Hematopoietic multipotent progenitor cell (in vitro differentiated cells): ENCODE measurements around the gene PLIN1. TPM values are rescaled to one million over a fixed set of nuclear protein-coding genes. Genes with fewer than 3 reads are reported as not detected.
"Not testable (repeated sequence)": the region's sequence is repeated elsewhere in the genome, so short reads cannot be mapped to it uniquely, and the experiment has no call there.

Source experiments
- DNase-seq, 3 donors: peaks; one replicate each; pipeline ENCODE4 v3.0.0-alpha.2; 2011 to 2015; ENCODE audit warnings: low read depth in 2 of 3, low spot score in 2 of 3
- total RNA-seq: library from RNA; depleted of rRNA; stranded (reverse); fragments of >200 nt; gene quantifications from one replicate; pipeline ENCODE4 v1.2.3, GENCODE V29; 2012

PLIN1 gene, protein sequence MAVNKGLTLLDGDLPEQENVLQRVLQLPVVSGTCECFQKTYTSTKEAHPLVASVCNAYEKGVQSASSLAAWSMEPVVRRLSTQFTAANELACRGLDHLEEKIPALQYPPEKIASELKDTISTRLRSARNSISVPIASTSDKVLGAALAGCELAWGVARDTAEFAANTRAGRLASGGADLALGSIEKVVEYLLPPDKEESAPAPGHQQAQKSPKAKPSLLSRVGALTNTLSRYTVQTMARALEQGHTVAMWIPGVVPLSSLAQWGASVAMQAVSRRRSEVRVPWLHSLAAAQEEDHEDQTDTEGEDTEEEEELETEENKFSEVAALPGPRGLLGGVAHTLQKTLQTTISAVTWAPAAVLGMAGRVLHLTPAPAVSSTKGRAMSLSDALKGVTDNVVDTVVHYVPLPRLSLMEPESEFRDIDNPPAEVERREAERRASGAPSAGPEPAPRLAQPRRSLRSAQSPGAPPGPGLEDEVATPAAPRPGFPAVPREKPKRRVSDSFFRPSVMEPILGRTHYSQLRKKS
- total RNA-seq: under 0.01 TPM

DNA sequence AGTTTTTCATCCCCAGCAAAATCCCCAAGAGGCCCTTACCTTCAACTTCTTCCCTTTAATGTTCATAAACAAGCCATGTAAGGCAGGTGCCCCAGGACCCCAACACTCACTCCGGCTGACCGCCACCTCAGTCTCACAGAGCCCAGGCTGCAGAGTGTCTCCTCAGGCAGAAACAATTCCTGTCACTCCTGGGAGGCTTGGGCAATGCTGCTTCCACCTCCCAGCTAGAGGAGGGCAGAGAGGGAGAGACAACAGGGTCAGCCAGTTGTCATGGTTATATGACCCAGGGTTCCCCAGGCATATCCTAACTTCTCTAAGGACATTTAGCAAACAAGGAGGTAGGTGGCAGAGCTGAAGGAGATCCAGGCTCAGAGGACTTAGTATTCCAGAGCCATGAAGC is at the start of gene PLIN1:
Gene PLIN1 (minus strand): TSS at position 156 of the 400 bp plus-strand sequence. CDS start 1,878 bp downstream, outside the sequence.
- DNase-seq: no peak

- no peak for DNase-seq
These were observed 49.1 kb upstream of the PLIN1 start for GRCh38 chr15:89728254-89728653.

DNA sequence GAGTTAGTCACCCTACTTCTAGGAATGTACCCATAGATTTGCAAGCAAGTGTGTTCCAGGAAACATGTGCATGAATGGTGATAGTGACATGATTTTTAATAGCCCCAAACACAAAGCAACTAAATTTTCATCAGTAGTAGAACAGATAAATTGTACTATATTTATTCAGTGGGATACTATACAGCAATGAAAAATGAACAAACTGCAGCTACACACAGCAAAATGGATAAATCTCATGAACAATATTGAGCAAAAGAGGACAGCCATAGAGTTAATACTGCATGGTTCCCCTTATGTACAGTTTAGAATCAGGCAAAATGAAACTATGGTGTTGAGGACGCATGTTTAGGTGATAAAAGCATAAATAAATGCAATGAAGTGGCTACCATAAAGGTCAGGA is 45.9 kb upstream of the PLIN1 start:
- DNase-seq: no peak

DNA sequence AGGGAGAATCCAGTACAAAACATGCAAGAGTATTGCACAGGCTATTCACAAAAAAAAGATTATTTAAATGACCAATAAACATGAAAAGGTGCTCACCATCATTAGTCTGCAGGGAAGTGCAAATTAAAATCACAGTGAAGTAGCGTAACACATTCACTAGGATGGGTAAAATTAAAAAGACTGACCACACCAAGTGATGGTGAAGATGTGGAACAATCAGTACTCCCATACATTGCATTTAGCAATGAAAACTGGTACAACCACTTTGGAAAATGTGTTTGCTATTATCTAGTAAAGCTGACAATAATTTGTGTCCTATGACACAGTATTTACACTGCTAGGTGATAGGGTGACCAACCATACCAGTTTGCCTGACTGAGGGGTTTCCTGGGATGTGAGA is 45.5 kb upstream of the PLIN1 start:
- DNase-seq: no peak

DNA sequence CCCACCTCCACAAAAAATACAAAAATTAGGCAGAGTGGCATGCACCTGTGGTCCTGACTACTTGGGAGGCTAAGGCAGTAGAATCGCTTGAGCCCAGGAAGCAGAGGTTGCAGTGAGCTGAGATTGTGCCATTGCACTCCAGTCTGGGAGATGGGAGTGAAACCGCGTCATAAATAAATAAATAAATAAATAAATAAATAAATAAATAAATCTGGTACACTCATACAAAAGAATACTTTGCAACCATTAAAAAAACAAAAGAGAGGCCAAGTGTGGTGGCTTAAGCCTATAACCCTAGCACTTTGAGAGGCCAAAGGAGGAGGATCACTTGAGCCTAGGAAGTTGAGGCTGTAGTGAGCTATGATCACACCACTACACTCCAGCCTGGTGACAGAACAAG is 43.9 kb upstream of the PLIN1 start:
- DNase-seq: no peak

- no peak for DNase-seq
These were observed 35.6 kb upstream of the PLIN1 start for GRCh38 chr15:89714775-89715174.

DNA sequence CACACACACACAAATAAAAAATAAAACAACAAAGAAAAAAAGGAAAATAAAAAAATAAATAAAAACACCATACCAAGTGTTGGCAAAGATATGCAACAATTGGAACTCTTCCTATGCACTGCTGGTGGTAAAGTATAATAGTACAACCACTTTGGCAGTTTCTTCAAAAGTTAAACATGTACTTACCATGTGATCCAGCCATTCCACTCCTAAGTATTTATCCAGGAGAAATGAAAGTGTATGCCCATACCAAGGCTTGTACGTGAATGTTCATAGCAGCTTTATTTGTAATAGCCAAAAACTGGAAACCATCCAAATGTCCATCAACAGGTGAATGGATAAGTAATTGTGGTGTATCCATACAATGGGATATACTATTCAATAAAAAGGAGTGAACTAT is 28.4 kb upstream of the PLIN1 start:
- no peak for DNase-seq

GRCh38 chr15:89704411-89704810 is 25.2 kb upstream of the PLIN1 start:
- no peak for DNase-seq

- no peak for DNase-seq
These were observed 16.0 kb upstream of the PLIN1 start for GRCh38 chr15:89695198-89695597.

DNA sequence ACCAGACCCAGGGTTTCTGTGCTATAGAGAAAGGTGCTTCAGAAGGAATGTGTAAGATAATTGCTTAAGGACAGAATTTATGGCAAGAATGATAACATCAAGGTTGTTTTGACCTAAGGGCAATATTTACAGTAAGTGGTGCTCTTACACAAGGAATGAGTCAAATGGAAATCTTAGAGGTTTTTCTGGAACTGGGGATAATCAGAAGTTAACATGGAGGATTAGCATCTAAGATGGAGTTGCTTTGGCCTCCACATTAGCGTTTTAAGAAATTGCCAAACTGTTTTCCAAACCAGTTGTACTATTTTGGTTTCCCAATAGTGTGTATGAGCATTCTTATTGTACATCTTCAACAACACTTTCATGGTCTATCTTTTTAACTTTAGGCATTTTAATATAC is 14.5 kb upstream of the PLIN1 start:
- DNase-seq: no peak

DNA sequence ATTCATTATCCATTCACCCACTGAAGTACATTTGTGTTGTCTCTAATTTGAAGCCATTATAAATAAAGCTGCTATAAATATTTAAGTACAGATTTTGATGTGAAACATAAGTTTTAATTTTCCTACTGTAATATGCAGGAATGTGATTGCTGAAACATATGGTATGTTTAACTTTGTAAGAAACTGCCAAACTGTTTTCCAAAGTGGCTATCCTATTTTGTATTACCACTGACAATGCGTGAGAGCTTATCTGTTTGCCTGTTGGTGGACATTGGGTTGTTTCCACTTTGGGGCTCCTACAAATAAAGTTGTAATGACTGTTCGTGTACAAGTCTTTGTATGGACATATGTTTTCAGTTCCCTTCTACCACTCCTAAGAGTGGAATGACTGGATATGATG is 13.9 kb upstream of the PLIN1 start:
- DNase-seq: no peak

GRCh38 chr15:89690276-89691218 is 11.4 kb upstream of the PLIN1 start, which contains the start of the genes PEX11A and WDR93:
Gene PEX11A, minus strand, starts transcription at chr15:89690754. Its CDS starts 122 bp downstream, at chr15:89690632.
Gene WDR93, plus strand, starts transcription at chr15:89690811. Its CDS starts 10,936 bp downstream, at chr15:89701747.
- peak; percentile 65 to 71 (median 65) for DNase-seq

DNA sequence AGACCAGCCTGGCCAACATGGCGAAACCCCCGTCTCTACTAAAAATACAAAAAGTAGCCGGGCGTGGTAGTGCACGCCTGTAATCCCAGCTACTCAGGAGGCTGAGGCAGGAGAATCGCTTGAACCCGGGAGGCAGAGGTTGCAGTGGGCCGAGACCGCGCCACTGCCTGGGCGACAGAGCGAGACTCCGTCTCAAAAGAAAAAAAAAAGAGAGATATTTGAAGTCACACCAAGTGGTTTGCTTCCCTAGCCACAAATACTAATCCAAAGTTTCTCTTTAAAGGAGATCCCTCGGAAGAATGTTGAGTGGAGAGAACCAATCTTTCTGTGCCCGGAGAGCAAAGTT is 10.7 kb upstream of the PLIN1 start:
- DNase-seq: not testable (repeated sequence)

- DNase-seq: no peak
These were observed 7.4 kb upstream of the PLIN1 start for GRCh38 chr15:89686522-89686921.

- no peak for DNase-seq
These were observed 6.8 kb upstream of the PLIN1 start for GRCh38 chr15:89685995-89686394.

DNA sequence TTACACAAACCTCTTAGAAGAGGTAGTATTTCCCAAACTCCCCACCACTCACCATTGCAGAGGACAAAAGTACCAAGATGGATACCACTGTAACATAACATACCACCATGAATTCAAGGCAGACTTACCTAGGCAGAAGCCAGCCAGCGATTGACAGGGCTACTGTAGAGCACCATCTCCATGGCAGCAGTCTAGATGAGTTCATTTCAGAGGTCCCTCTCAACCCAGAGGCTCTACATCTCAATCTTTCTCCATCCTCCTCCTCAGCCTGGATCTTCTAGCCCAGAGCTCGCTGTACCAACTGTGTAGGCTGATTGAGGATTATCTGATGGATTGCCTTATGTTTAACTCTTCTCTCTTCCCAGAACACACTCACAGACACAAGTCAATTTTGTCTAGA is 2.0 kb upstream of the PLIN1 start:
- DNase-seq: no peak

- DNase-seq: no peak
These were observed 1.2 kb upstream of the PLIN1 start for GRCh38 chr15:89680282-89680873.

- DNase-seq: no peak
These were observed 1.8 kb downstream of the PLIN1 start for GRCh38 chr15:89677381-89677780.

DNA sequence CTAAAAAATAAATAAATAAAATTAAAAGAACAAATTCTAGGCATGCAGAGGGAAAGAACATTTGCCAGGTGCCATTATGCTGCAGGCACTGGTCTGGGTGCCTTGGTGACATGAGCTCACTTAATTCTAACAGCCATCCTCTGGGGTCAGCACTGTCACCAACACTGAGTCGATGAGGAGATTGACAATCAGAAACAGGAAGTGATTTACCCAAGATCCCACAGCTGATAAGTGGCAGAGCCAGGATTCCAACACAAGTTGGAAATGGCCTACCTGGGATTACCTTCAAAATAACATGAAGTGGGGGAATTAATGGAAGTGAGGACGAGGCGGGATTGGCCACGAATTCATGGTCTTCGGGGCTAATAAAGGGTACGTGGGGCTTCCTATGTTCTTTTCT is 3.6 kb downstream of the PLIN1 start:
- no peak for DNase-seq

DNA sequence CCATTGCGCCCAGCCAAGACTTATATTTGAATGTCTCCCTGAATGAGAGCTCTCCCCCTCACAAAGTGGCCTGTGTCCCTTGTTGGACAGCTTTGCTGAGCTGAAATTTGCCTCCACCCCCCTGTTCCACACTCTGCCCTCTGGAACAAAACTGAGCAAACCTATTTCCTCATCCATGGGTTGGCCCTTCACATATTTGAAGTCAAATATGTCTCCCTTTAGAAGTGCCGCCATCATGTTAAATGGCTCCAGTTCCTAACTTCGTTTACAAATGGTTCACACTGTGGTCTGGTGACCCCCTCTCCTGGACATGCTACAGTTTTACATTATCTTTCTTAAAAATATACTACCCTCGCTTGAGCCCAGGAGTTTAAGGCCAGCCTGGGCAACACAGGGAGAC is 4.6 kb downstream of the PLIN1 start:
- no peak for DNase-seq

GRCh38 chr15:89673165-89673512 is 6.0 kb downstream of the PLIN1 start:
- peak in 1 of 3 donors; percentile 64 for DNase-seq
